ENCODE data around the gene GDPD4.

DNA sequence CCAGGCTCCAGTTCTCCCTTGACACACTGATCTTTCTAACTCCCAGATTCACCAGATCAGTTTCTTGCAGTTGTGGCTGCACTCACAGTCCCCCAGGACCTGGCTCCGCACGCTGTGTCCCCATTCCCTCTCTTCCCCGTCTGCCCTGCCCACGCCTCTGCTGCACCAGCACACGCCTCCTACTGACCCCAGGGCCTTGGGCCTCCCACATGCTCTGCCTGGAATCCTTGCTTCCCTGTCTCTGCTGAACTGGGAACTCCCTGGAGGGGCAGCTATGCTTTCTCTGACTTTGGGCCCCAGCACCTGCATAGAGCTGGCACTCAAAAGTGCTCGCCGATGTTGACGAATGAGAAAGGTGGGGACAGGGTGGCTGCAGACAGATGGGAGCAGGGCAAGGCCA is 104.5 kb downstream of the GDPD4 start:
- TF ChIP-seq, protein P1, sequence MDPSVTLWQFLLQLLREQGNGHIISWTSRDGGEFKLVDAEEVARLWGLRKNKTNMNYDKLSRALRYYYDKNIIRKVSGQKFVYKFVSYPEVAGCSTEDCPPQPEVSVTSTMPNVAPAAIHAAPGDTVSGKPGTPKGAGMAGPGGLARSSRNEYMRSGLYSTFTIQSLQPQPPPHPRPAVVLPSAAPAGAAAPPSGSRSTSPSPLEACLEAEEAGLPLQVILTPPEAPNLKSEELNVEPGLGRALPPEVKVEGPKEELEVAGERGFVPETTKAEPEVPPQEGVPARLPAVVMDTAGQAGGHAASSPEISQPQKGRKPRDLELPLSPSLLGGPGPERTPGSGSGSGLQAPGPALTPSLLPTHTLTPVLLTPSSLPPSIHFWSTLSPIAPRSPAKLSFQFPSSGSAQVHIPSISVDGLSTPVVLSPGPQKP (IDR thresholded peaks at IDR 0.05; ENCODE audit: low read depth, low read length): no peak
- TF ChIP-seq, protein P2, sequence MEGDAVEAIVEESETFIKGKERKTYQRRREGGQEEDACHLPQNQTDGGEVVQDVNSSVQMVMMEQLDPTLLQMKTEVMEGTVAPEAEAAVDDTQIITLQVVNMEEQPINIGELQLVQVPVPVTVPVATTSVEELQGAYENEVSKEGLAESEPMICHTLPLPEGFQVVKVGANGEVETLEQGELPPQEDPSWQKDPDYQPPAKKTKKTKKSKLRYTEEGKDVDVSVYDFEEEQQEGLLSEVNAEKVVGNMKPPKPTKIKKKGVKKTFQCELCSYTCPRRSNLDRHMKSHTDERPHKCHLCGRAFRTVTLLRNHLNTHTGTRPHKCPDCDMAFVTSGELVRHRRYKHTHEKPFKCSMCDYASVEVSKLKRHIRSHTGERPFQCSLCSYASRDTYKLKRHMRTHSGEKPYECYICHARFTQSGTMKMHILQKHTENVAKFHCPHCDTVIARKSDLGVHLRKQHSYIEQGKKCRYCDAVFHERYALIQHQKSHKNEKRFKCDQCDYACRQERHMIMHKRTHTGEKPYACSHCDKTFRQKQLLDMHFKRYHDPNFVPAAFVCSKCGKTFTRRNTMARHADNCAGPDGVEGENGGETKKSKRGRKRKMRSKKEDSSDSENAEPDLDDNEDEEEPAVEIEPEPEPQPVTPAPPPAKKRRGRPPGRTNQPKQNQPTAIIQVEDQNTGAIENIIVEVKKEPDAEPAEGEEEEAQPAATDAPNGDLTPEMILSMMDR (IDR thresholded peaks at IDR 0.05): no peak
- TF ChIP-seq RARB (CRISPR knock-in tag; IDR thresholded peaks at IDR 0.05): no peak
- no peak for TF ChIP-seq EP300 (IDR thresholded peaks at IDR 0.05)
- TF ChIP-seq CEBPB (IDR thresholded peaks at IDR 0.05): no peak
- TF ChIP-seq, protein P3, sequence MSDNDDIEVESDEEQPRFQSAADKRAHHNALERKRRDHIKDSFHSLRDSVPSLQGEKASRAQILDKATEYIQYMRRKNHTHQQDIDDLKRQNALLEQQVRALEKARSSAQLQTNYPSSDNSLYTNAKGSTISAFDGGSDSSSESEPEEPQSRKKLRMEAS (IDR thresholded peaks at IDR 0.05): no peak
- TF ChIP-seq, protein P4, sequence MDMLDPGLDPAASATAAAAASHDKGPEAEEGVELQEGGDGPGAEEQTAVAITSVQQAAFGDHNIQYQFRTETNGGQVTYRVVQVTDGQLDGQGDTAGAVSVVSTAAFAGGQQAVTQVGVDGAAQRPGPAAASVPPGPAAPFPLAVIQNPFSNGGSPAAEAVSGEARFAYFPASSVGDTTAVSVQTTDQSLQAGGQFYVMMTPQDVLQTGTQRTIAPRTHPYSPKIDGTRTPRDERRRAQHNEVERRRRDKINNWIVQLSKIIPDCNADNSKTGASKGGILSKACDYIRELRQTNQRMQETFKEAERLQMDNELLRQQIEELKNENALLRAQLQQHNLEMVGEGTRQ (IDR thresholded peaks at IDR 0.05): no peak
- no peak for TF ChIP-seq MYC (IDR thresholded peaks at IDR 0.05; ENCODE audit: borderline replicate concordance, low read length)
- no peak for TF ChIP-seq JUN (IDR thresholded peaks at IDR 0.05)
- TF ChIP-seq MAFK (IDR thresholded peaks at IDR 0.05; ENCODE audit: partially characterized antibody): no peak
- TF ChIP-seq MAZ (IDR thresholded peaks at IDR 0.05; ENCODE audit: borderline replicate concordance, low read depth, low read length): no peak
- TF ChIP-seq ESRRA (IDR thresholded peaks at IDR 0.05; ENCODE audit: borderline replicate concordance, low read length): no peak
- no peak for TF ChIP-seq RAD21 (conservative IDR thresholded peaks at IDR 0.05 in 1 of 2, IDR thresholded peaks at IDR 0.05 in 1 of 2)
